NCI-H187 (cell line): ENCODE measurements around the gene MYRIP.
"Not testable (repeated sequence)": the region's sequence is repeated elsewhere in the genome, so short reads cannot be mapped to it uniquely, and the experiment has no call there.

Experiments used
- DNase-seq, 2 experiments: peaks; one replicate each; lab custom pipeline; 2025; lab: John Stamatoyannopoulos, UW

MYRIP gene

DNA sequence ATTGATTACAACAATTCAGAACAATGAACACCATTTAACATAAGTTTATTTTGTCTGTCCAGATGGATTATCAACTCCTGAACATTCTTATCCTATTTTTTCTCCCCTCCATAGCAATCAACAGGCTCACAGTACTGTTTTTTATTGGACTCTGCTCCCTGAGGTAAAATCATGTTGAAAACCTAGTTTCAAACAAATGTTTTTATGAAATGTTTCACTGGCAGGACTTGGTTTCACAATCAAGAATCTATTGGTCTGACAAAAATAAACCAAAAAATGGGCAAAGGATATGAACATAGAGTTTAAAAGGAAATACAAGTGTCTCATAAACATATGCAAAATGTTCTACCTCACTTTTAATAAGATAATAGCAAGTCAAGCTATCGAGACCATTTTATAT lies 2.6 kb upstream of the MYRIP start:
- no peak for DNase-seq

DNA sequence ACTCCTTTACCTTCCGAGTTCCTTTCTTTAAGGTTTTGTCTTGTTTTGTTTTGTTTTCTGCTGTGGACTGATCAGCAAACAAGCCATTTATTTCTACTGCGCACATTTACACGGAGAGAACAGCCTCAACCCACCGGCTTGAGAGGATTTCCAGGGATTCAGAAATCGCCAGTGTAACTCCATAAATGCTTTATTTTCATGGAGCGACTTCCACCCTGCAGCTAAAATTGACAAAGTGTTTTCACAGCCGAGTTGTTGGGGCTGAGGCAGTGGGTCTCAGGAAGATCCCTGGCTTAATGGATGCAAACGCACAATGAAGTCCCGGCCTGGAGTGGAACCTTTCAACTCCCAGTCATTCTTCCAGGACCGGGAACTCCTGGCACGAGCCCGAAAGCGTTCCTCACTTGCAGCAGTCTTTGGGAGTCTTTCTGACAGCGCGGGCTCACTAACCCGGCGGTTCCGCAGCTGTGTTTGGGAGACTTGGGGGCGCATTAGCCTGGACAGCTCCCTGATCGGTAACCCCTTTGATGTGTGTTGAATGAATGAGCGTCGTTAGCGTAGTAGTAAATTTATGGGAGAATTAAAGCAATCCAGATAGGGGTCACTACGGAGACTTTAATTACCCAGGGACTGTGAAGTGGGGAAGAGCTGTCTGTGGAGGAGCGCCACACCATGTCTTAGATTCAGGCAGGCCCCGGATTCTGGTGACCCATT lies 785 bp upstream of the MYRIP start:
- DNase-seq, result no peak

DNA sequence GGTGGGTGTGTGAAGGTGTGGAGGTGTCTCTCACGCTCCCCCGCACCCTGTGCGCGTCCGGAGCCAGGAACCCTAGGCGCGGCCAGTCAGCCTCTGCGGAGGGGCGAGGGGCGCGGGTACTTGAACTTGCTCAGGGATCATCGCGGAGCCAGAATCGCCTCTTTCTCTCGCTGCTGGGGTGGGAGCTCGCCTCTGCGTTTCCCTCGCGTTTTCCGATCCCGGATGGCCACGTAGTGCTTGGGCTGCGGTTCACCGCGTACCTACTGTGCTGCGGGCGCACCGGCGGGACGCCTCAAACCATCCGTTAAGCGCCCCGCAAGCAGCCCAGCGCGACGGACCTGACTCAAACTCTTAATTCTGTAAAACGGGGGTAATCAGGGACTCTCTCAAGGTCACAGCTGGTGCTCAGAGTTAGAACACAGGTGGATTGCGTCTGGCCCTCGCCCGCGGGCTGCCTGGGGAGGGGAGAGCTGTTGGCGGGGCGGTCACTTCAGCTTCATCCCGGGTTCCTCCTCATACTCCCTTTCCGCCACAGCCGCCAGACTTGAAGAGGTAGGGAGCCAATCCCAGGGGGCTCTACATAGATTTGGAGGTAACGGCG lies 686 bp downstream of the MYRIP start:
- DNase-seq, result no peak

DNA sequence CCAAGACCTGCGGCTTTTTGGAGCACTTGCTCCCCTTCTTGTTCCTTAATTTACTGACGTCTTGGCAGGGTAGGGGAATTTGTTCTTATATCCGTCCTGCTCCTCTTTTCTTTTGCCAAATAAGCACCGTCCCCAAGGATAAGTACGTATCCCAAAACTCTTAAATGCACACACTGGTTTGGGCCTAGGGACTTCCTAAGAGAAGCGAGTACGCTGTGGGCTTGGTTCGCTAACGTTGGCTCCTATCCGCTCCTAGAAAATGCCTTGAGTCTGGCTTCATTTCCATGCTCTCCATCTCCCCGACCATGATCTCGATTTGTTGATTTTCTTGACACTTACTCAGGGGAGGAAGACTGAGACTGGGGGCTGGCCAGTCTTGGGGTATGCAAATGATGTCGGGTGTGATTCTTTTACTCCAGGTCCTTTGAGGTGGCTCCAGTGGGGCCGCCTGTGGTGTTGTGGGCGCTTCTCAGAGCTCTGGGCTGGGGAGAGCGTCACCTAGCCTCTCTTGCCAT lies 1.3 kb downstream of the MYRIP start:
- DNase-seq, result no peak

DNA sequence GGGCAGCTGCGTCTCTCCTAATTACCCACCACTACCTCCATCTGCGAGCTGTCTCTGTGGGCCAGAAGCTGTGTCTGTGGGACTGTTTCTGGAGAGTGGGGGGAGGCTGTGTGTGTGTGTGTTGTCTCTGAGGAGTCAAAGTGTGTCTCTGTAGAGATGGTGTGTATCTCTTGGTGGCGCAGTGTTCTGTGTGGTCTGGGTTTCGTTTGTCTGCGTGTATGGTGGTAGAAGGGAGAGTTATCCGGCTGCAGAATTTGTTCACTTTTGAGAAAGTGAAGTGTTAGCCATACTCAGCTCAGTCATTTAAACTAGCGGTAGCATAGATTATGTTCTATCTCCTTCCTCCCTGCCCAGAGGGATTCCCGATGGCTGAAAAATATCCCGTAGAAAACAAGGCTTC lies 2.2 kb downstream of the MYRIP start:
- no peak for DNase-seq

DNA sequence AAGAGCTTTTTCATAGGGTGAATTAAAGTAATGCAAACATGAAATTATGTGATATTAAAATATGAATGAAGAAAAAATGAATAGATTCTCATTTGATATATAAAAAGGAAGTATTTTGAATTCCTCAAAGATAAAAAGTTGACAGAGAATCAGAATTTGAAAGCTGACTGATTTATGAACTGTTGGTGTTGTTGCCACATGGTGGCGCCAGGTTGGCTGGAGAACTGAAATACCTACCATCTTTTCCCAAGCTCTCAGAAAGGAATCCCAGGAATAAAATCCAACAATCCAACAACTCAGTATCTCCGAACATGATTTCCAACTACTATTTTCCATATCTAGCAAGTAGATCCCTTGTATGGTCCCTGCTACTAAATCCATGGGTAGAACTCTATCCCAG lies 3.1 kb downstream of the MYRIP start:
- DNase-seq, result no peak

DNA sequence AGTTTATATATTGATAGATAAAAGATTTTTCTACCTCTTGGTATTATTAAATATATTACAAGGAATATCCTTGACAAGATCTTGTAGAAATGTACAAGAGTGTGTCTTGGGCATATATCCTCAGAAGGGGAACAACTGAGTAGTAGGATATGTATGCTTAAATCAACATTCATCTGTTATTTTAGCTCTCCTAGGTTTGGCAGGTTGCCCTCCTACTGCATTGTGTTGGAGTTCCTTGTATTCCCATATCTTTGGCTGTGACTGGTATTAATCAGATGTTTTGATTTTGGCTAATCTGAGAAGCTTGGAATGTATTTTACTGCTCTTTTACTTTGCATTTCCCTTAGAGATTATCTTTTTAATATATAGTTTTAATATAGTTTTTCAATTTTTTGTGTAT lies 4.6 kb downstream of the MYRIP start:
- no peak for DNase-seq

DNA sequence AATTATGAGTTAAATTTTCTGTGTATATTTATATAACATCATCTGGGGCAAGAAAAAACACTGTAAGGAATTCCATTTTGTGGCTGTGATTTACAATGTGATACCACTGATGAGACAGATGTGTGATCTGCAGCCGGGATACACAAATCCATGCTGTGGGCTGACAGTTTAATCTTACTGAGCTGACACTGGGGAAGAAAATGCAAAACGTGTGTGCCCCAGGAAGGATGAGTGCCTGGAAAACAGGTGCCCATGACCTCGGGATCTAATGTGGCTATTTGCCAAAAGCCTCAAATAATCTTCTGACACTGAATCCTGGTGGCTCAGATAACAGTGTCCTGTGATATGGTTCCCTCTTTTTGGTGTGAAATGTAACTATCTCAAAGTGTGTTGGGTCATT lies 10.5 kb downstream of the MYRIP start:
- no peak for DNase-seq

DNA sequence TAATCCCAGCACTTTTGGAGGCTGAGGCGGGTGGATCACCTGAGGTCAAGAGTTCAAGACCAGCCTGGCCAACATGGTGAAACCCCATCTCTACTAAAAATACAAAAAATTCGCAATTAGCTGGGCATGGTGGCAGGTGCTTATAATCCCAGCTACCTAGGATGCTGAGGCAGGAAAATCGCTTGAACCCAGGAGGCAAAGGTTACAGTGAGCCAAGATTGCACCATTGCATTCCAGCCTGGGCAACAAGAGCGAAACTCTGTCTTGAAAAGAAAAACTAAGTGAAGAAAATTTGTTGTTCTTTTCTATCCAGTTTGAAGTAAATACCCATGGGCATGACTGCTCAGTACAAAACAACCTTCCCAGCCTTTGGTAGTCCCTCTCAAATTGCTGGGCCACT lies 24.4 kb downstream of the MYRIP start:
- not testable (repeated sequence) for DNase-seq

DNA sequence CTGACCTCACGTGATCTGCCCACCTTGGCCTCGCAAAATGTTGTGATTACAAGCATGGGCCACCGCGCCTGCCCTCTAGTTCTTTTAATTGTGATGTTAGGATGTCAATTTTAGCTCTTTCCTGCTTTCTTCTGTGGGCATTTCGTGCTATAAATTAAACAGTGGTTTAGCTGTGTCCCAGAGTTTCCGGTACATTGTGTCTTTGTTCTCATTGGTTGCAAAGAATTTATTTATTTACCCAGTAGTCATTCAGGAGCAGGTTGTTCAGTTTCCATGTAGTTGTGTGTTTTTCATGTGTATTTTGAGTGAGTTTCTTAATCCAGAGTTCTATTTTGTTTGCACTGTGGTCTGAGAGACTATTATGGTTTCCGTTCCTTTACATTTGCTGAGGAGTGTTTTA lies 30.1 kb downstream of the MYRIP start:
- DNase-seq, result no peak

DNA sequence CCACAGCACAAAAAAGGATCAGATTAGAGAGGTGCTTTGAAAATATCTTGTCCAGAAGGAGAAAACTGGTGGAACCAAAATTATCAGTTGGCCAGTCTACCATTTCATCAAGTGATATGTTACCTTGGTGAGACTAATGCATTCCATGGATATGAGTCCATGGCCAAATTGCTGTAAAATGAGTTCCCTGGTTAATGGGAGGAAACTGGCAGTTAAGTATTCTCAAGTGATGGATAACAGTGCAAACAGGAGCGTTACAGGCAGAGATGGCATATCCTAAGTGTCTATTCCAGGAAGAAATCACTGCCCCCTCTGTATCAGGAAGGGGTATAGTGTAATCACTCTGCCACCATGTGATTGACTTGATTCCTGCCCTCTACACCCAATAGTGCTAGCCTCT lies 34.0 kb downstream of the MYRIP start:
- DNase-seq, result no peak

DNA sequence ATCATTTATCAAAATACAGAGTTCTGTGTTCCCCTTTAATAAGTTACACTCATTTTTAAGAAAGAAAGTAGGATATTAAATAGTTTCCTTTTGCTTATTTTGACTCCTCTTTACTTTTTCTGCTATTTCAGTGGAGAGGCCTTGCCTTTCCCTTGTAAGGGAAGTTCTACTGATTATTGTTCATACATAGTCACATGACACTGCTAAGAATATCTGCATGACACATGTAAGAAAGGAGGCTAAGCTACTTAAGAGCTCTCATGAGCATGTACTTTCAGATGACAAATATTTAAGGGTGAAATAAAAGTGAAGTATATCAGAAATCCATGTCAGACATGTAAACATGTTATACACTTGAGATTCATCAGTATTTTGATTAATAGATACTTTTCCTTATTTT lies 39.0 kb downstream of the MYRIP start:
- no peak for DNase-seq

DNA sequence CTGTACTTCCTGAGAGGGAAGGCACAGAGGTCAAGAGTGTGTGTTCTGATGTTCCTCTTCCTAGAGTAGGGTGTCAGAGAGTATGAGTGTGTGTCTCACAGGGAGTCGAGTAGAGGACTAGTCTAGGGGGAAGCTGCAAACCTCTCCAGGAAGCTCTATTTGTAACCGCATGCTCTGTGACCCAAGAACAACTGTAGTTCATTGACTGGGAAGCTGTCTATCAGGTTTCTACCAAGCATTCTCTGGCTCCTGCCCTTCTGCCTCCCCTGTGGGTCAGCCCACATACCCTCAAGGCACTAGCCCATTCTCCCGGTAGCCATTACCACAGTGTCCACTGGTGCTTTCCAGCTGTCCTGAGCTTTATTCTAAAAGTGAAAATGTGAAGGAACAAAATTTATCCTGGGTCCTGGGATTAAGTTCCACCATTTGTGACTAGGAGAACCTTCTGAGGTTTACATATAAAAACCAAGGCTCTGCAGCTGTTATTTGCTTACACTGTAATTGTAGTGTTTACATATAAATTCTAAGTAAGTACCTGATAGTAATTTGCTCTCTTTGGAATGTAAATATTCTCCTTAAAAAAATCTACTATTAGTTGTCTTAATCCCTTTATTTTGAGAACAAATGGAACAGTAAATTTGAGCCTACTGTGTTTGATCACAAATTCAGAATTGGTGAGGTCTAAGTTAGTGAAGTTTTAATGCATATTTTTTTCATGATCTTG lies 40.7 kb downstream of the MYRIP start:
- DNase-seq, result no peak

DNA sequence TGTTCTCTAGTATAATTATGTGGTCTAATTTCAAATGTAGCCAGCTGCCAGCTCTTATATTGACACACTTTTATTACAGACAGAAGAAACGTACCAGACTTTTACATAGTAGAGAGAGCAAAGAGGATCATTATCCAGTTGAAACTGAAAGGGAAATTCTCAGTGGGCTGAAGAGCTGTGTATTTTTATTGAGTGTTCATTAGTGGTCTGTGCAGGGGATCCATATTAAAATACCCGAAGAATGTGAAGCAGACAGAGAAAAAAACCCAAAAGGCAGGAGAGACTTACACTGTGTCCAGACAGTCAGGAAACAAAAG lies 41.3 kb downstream of the MYRIP start:
- DNase-seq, result no peak

DNA sequence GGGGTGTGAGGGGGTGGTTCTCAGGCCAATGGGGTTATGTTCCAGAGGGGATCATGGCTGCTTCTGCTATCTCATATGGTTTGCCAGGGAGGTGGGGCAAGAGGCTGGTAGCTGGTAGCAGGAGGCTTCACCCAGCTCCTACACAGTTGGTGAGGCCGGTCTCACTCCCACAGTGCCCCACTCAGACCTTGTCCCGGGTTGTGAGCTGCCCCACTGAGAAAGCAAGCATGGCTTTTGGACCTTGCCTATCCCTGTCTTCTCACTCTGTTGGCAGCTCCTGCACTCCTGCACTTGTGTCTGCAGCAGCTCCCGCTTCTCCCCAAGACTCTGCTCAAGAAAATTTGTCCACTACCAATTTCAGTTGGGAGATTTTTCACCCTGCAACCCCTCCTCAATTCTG lies 46.1 kb downstream of the MYRIP start:
- no peak for DNase-seq

DNA sequence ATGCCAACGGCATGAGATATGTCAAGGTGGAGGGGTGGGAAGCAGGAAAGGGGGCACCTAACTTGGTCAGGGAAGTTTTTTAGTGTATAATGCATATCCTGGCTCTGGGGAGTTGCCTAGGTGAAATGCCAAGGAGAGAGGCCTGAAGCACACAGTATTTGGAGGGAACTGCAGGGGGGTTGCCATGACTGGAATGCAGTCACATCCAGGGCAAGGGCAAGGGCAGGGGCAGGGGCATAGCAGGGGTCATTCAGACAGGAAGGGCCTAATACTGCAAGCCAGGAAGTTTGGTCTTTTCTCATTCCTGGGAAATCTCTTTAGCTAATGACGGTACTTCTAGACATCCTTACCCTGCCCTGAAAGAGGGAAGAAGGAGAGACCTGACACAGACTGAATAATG lies 60.5 kb downstream of the MYRIP start:
- no peak for DNase-seq

DNA sequence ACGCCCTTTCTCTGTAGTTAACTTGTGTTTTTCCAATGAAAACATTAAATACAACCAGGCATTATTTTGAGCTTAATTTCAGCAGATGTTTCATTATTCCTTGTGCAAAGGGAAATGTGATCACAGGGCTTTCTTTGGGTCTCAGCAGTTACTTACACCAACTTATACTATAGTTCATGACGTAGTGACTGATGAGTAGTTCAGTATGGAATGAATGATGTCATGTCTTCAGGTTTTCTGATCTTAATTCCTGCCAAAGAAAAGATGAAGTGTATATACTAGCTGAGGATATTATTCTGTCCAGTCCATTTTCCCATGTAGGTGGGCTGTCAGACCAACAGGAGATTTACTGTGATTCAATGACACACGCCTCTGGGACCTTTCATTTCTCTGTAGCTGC lies 61.3 kb downstream of the MYRIP start:
- DNase-seq, result no peak

DNA sequence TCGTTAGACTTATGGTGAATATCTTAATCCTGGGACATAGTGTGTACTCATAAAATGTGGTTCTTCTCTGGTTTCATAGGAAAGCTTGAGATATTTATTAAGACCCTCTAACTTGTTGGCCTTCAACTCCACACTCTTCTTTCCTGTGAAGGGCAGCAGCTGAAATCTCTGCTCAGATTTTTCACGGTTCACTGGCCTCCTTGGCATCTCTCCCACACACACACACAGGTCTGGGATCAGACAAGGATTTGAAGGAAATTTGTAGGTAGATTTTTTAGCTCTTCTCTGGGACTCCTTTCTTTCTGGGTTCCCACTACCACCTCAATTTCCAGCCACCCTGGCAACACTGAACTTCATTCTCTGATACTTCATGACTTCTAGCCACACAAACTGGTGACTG lies 70.2 kb downstream of the MYRIP start:
- DNase-seq, result no peak

DNA sequence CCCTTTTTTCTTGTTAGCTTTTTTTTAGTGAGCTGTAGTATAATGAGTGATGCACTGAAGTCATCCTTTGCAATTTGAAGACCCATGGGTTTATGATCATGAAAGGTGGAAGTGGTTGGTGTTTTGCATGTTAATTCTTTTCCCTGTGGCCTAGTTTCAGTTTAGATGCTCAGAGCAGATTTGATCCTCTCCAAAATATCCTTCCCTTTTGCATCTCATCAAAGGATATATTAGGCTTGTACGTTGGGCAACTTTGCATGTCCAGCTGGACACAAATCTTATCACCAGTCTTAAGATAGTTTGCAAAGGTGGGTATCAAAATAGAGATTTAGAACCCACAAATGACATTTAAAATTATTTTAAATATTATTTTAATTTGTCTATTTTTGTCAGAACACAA lies 72.7 kb downstream of the MYRIP start:
- DNase-seq, result no peak

DNA sequence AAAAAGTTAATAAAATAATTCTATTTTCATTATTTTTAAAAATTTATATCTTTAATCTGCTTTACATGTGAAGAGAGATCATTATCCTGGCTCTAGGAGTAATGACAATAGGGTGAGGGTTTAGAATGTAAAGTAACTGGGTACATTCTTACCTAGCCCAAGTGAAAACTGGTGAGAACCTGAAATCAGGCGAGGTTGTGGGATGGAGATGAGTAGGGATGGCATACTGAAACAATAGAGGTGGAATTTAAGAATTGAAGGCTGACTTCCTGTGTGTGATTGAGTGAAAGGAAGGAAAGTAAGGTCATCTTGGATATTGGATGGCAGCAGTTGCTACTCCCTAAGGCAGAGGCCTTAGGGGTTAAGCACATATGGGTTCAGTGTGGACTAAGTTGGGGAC lies 82.7 kb downstream of the MYRIP start:
- no peak for DNase-seq

DNA sequence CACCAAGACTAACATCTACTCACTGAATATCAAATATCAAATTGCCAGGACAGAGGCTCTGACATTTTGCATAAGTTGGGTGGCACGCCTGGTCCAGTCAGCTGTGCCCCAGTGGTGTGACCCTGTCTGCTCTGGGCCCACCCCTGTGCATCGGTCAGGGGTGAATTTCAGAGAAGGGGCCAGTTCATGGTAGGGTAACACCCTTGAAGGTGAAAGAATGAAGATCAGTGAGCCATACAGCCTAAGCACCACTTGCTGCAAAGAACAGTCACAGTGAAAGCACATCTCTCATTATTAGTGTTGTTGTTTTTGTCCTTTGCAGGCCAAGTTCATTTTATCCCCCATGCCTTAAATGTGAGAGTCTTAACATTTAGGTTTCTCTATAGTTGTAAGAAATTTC lies 86.8 kb downstream of the MYRIP start:
- DNase-seq, result no peak

DNA sequence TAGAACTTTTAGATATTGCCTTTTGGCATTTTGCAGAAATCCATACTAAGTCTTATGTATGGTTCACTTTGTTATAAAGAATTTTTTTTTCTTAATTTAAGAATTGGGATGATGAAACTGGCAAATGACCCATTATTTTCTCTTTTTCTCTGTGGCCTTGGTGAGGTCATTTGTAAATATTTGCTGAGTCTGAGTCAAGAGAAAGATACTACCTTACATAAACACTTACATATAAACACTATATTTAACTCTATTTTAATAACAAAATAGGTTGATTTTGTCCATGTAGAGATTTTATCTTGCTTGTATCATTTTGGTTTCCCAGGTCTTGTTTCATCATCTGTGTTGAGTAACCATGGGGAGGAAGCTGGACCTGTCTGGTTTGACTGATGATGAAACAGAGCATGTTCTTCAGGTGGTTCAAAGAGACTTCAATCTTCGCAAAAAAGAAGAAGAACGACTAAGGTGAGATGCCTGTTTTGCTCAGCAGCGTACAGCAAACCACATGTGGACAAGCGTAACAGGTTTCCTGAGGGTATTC lies 91.1 kb downstream of the MYRIP start:
- DNase-seq, result no peak

DNA sequence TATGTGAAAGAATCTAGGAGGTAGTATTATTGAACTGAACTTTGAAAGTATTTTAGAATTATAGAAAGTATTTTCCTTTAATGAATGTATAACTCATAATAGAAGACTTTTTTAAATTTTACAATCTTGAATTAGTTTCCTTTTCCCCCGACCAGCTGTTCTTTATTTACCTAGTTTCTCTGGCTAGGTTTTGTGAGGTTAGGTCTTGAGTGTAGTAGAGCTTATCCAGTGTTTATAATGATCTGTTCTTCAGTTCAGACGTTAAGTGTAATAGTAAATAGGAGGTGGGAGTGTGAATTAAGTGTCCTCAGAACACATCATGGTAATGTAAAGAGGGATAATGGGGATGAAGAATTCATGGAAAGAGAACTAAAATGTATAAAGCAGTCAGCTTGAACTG lies 93.8 kb downstream of the MYRIP start:
- no peak for DNase-seq
